ENCODE results near the gene CPXM1. TPM values are rescaled to one million over a fixed set of nuclear protein-coding genes. Genes with fewer than 3 reads are reported as not detected.
"Not testable (repeated sequence)": the region's sequence is repeated elsewhere in the genome, so short reads cannot be mapped to it uniquely, and the experiment has no call there.

The CPXM1 gene
- total RNA-seq, 1 experiment from 2014 or later, result not detected

GRCh38 chr20:2809690-2810089 is 9.3 kb upstream of the CPXM1 start:
- intact Hi-C loops (cut with micrococcal nuclease), result no loop called here
- no TSS peak for BruUV-seq (replicated peaks)
- DNase-seq (no peak), ATAC-seq (no peak)
- Histone ChIP-seq H3K9me3 (ENCODE audit: low read length) (no peaks in the 10 kb centered on the region), H3K4me2 (ENCODE audit: low read length) (no peak overlapping the region), H2AFZ (ENCODE audit: low read length) (no peak overlapping the region), H3K4me3 (ENCODE audit: low read length) (no peak overlapping the region), H3K27me3 (ENCODE audit: low read length) (no peaks in the 10 kb centered on the region), H3K36me3 (ENCODE audit: low read depth, low read length) (no peaks in the 10 kb centered on the region), H3K79me2 (ENCODE audit: low read length) (no peaks in the 10 kb centered on the region), H3F3A (ENCODE audit: low read length, unreplicated experiment) (no peaks in the 10 kb centered on the region), H3K9me2 (replicated peaks; ENCODE audit: low read length) (no peaks in the 10 kb centered on the region), H3K9ac (ENCODE audit: low read length) (no peak overlapping the region), H3K27ac (ENCODE audit: low read length) (no peak overlapping the region), H3K4me1 (ENCODE audit: insufficient read depth, low read length) (peaks cover 12% of the 10 kb centered on the region), H4K20me1 (ENCODE audit: low read length) (no peaks in the 10 kb centered on the region)
- CTCF ChIA-PET, result no interaction called here
- TF ChIP-seq EZH2phosphoT487 (IDR thresholded peaks at IDR 0.05; ENCODE audit: borderline replicate concordance, low read length), result no peak
- no peak for TF ChIP-seq CTCF (conservative IDR thresholded peaks at IDR 0.05; ENCODE audit: low read depth, low read length)
- no peak for TF ChIP-seq EZH2 (IDR thresholded peaks at IDR 0.05; ENCODE audit: low read length, unreplicated experiment)
- POLR2A ChIA-PET (ENCODE audit: unreplicated experiment), result no interaction called here

GRCh38 chr20:2807929-2808328 is 7.5 kb upstream of the CPXM1 start:
- H2AFZ ChIP-seq (ENCODE audit: low read length); H3K9me2 ChIP-seq (replicated peaks; ENCODE audit: low read length); H3K4me1 ChIP-seq (ENCODE audit: insufficient read depth, low read length); CTCF ChIA-PET; H3K27ac ChIP-seq (ENCODE audit: low read length); H3K4me2 ChIP-seq (ENCODE audit: low read length); H3F3A ChIP-seq (ENCODE audit: low read length, unreplicated experiment); BruUV-seq (replicated peaks); H4K20me1 ChIP-seq (ENCODE audit: low read length); H3K36me3 ChIP-seq (ENCODE audit: low read depth, low read length); ATAC-seq; intact Hi-C loops (cut with micrococcal nuclease); H3K27me3 ChIP-seq (ENCODE audit: low read length); H3K4me3 ChIP-seq (ENCODE audit: low read length); H3K9me3 ChIP-seq (ENCODE audit: low read length); H3K9ac ChIP-seq (ENCODE audit: low read length); DNase-seq; H3K79me2 ChIP-seq (ENCODE audit: low read length): not testable (repeated sequence)
- POLR2A ChIA-PET (ENCODE audit: unreplicated experiment), result interaction anchor here (0.7 kb wide), 1 partner anchor 37 kb away, joined by 3 read pairs; no protein-coding TSS in a partner anchor

GRCh38 chr20:2807019-2807418 is 6.6 kb upstream of the CPXM1 start:
- BruUV-seq (replicated peaks), result no TSS peak
- intact Hi-C loops (cut with micrococcal nuclease), result no loop called here

More at GRCh38 chr20:2807019-2807418, 6.6 kb upstream of the CPXM1 start:
- Histone ChIP-seq H3K27me3 (ENCODE audit: low read length) (no peaks in the 10 kb centered on the region), H2AFZ (ENCODE audit: low read length) (no peak overlapping the region), H3K4me2 (ENCODE audit: low read length) (no peak overlapping the region), H3K9me2 (replicated peaks; ENCODE audit: low read length) (no peaks in the 10 kb centered on the region), H3F3A (ENCODE audit: low read length, unreplicated experiment) (no peaks in the 10 kb centered on the region), H3K9me3 (ENCODE audit: low read length) (no peaks in the 10 kb centered on the region), H3K4me1 (ENCODE audit: insufficient read depth, low read length) (no peaks in the 10 kb centered on the region), H3K9ac (ENCODE audit: low read length) (no peak overlapping the region), H3K79me2 (ENCODE audit: low read length) (no peaks in the 10 kb centered on the region), H3K27ac (ENCODE audit: low read length) (no peak overlapping the region), H3K36me3 (ENCODE audit: low read depth, low read length) (no peaks in the 10 kb centered on the region), H4K20me1 (ENCODE audit: low read length) (no peaks in the 10 kb centered on the region), H3K4me3 (ENCODE audit: low read length) (no peak overlapping the region)
- TF ChIP-seq EZH2phosphoT487 (IDR thresholded peaks at IDR 0.05; ENCODE audit: borderline replicate concordance, low read length) (no peak), EZH2 (IDR thresholded peaks at IDR 0.05; ENCODE audit: low read length, unreplicated experiment) (no peak), CTCF (conservative IDR thresholded peaks at IDR 0.05; ENCODE audit: low read depth, low read length) (no peak)
- POLR2A ChIA-PET (ENCODE audit: unreplicated experiment), result no interaction called here
- DNase-seq (no peak), ATAC-seq (no peak)
- CTCF ChIA-PET, result no interaction called here
